ENCODE data around the gene C12orf57. TPM values are rescaled to one million over a fixed set of nuclear protein-coding genes. Genes with fewer than 3 reads are reported as not detected.
A peak's percentile ranks its signal among the peaks of the same experiment; 100 is the strongest.

Gene C12orf57
- total RNA-seq, 1 experiment from 2014 or later, result 158 TPM

GRCh38 chr12:6923003-6923732 lies 20.7 kb upstream of the C12orf57 start:
- peaks cover 43% of the 10 kb centered on the region for H3K4me1 Mint-ChIP-seq
- H3K36me3 Mint-ChIP-seq, result peaks cover 33% of the 10 kb centered on the region
- H3K27me3 Mint-ChIP-seq (ENCODE audit: low read depth), result no peaks in the 10 kb centered on the region
- DNase-seq (ENCODE audit: low spot score) (no peak), ATAC-seq (no peak)
- H3K27ac Mint-ChIP-seq, result peak overlapping the region; percentile 2; the same call in 1 of the 2 replicates
- no peak overlapping the region for H3K4me3 Mint-ChIP-seq
- no peak for TF ChIP-seq ELF4 (CRISPR knock-in tag; IDR thresholded peaks at IDR 0.05; ENCODE audit: low read depth)
- no peak for TF ChIP-seq ZBTB43 (CRISPR knock-in tag; IDR thresholded peaks at IDR 0.05)
- no peak for TF ChIP-seq MLX (CRISPR knock-in tag; IDR thresholded peaks at IDR 0.05)
- no peak for TF ChIP-seq AFF4 (CRISPR knock-in tag; IDR thresholded peaks at IDR 0.05; ENCODE audit: borderline replicate concordance)
- TF ChIP-seq SMAD3 (CRISPR knock-in tag; IDR thresholded peaks at IDR 0.05; ENCODE audit: borderline replicate concordance), result no peak
- TF ChIP-seq FOXK1 (CRISPR knock-in tag; IDR thresholded peaks at IDR 0.05), result no peak
- TF ChIP-seq ZBTB21 (CRISPR knock-in tag; IDR thresholded peaks at IDR 0.05; ENCODE audit: borderline replicate concordance), result no peak
- no peak for TF ChIP-seq ATF2 (CRISPR knock-in tag; IDR thresholded peaks at IDR 0.05; ENCODE audit: borderline replicate concordance, low read depth)
- TF ChIP-seq JUN (CRISPR knock-in tag; IDR thresholded peaks at IDR 0.05), result no peak
- TF ChIP-seq ZNF317 (CRISPR knock-in tag; IDR thresholded peaks at IDR 0.05; ENCODE audit: borderline replicate concordance, low read depth), result no peak
- TF ChIP-seq FOXP4 (CRISPR knock-in tag; IDR thresholded peaks at IDR 0.05), result no peak
- no peak for TF ChIP-seq ZNF512 (CRISPR knock-in tag; IDR thresholded peaks at IDR 0.05; ENCODE audit: borderline replicate concordance)
- no peak for TF ChIP-seq TCF7 (CRISPR knock-in tag; IDR thresholded peaks at IDR 0.05; ENCODE audit: low read depth)
- no peak for TF ChIP-seq FOXJ3 (CRISPR knock-in tag; IDR thresholded peaks at IDR 0.05; ENCODE audit: borderline replicate concordance)
- no peak for TF ChIP-seq ERG (CRISPR knock-in tag; IDR thresholded peaks at IDR 0.05)
- TF ChIP-seq STAT6 (CRISPR knock-in tag; conservative IDR thresholded peaks at IDR 0.05; ENCODE audit: low read depth), result no peak
- no peak for TF ChIP-seq GABPB1 (CRISPR knock-in tag; IDR thresholded peaks at IDR 0.05)
- ChIA-PET CTCF (interaction anchor here (1.0 to 7.0 kb wide), 8 partner anchors 10 to 56 kb away, joined by 4 to 93 read pairs (median 44); partner anchors contain the start of genes C12orf57, LRRC23, RNU7-1 and SPSB2), POLR2A (interaction anchor here (3.9 to 4.2 kb wide), 2 partner anchors 21 to 51 kb away, joined by 33 to 66 read pairs; partner anchors contain the start of genes C12orf57, RNU7-1 and SPSB2)
- no peaks in the 10 kb centered on the region for H3K9me3 Mint-ChIP-seq
